Measurements from ENCODE around the gene GPC1.
A peak's percentile ranks its signal among the peaks of the same experiment; 100 is the strongest.

Gene GPC1

DNA sequence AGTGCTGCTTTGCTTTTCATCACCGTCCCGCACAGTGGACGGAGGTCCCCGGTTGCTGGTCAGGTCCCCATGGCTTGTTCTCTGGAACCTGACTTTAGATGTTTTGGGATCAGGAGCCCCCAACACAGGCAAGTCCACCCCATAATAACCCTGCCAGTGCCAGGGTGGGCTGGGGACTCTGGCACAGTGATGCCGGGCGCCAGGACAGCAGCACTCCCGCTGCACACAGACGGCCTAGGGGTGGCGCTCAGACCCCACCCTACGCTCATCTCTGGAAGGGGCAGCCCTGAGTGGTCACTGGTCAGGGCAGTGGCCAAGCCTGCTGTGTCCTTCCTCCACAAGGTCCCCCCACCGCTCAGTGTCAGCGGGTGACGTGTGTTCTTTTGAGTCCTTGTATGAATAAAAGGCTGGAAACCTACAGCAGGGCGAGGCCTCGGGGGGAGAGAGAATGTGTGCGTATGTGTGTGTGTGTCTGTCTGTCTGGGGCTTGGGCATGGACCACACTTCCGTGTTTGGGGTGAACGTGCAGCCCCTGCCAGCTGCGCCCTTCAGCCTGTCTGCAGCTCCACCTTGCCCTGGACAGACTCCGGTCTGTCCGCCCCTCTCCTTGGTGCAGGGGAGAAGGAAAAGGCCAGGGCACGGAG is 32.3 kb downstream of the GPC1 start:
- TF ChIP-seq, protein P1, sequence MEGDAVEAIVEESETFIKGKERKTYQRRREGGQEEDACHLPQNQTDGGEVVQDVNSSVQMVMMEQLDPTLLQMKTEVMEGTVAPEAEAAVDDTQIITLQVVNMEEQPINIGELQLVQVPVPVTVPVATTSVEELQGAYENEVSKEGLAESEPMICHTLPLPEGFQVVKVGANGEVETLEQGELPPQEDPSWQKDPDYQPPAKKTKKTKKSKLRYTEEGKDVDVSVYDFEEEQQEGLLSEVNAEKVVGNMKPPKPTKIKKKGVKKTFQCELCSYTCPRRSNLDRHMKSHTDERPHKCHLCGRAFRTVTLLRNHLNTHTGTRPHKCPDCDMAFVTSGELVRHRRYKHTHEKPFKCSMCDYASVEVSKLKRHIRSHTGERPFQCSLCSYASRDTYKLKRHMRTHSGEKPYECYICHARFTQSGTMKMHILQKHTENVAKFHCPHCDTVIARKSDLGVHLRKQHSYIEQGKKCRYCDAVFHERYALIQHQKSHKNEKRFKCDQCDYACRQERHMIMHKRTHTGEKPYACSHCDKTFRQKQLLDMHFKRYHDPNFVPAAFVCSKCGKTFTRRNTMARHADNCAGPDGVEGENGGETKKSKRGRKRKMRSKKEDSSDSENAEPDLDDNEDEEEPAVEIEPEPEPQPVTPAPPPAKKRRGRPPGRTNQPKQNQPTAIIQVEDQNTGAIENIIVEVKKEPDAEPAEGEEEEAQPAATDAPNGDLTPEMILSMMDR (conservative IDR thresholded peaks at IDR 0.05; ENCODE audit: control insufficient read depth, insufficient read depth, low read depth, low read length), result no peak
- no peak overlapping the region for H3K4me3 ChIP-seq (ENCODE audit: control insufficient read depth, low read depth, low read length)
- no peak for DNase-seq (ENCODE audit: low read depth)

DNA sequence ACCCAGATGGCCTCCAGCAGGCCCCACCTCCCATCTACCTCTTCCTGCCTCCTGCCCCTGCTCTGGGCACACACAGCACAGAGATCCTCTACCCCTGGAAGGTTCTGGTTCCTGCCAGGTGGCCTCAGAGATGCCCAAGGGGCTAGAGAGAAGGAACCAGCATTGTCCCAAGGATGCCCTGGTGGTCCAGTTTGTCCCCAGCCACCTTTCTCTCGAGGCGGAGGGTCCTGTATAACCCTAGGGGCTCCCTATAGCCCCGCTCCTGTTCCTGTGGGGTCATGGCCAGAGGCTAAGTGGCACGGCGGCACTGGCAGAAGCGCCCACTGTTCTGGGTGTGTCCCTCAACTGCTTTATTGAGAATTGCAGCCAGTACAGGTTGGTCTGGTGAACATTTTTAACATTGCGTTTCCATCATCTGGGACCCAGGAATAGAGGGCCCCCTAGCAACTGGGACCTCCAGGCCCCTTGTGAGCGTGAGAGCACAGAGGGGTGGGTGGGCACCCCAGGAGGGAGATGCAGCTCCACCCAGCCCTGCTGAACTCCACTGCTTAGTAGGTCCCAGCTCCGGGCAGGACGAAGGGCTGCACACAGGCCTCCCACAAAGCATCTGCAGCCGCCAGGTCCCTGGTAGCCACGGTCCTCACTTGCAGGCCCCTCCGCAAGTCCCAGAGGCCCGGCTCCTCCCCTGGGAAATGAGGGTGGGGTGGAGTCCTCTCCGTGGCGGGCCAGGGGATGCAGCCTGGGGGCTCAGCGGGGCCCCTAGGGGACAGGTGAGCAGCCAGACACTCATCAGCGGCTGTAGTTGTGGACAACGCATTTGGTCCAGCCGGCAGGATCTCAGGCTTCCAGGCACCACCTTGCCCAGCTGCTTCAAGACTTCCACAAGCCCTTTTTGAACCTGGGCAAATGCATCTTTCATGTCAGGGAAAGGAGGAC is 33.1 kb downstream of the GPC1 start:
- DNase-seq (ENCODE audit: low read depth), result peak; percentile 15
- TF ChIP-seq, protein P1 (conservative IDR thresholded peaks at IDR 0.05; ENCODE audit: control insufficient read depth, insufficient read depth, low read depth, low read length), result no peak
- no peak overlapping the region for H3K4me3 ChIP-seq (ENCODE audit: control insufficient read depth, low read depth, low read length)

DNA sequence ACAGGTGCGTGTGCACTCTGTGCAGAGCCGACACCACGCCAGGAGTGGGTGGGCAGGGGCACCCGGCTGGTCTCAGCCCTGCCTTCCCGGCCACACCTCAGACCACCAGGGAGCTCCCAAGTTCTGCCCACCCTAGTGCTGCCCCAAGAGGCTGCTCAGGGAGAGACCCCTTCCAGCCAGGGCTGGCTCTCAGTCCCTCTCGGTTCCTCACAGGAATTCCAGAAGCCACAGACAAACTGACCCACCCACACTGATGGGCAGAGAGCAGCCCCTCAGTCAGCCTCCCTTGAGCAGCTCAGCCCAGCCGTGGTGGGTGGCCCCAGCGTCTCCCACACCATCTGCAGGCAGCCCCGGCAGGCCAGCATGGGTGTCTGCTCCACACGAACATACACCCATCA is 33.8 kb downstream of the GPC1 start:
- TF ChIP-seq, protein P1 (conservative IDR thresholded peaks at IDR 0.05; ENCODE audit: control insufficient read depth, insufficient read depth, low read depth, low read length), result no peak
- DNase-seq (ENCODE audit: low read depth), result no peak
- H3K4me3 ChIP-seq (ENCODE audit: control insufficient read depth, low read depth, low read length), result no peak overlapping the region

DNA sequence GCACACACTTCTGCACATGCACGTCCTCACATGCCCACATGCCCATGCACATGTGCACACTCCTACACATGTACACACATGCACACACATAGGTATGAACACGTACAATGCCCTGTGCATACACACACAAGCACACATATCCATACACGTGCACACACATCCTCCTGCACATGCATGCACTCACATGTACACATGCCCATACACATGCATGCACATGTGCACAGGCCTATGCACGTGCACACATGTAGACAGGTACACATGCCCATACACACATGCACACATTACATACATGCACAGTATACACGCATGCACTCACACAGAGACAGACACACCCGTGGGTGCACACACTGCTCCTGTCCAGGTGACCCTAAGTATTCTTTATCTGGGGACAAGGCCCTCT is 34.3 kb downstream of the GPC1 start:
- TF ChIP-seq, protein P1 (conservative IDR thresholded peaks at IDR 0.05; ENCODE audit: control insufficient read depth, insufficient read depth, low read depth, low read length), result no peak
- H3K4me3 ChIP-seq (ENCODE audit: control insufficient read depth, low read depth, low read length), result no peak overlapping the region
- no peak for DNase-seq (ENCODE audit: low read depth)

DNA sequence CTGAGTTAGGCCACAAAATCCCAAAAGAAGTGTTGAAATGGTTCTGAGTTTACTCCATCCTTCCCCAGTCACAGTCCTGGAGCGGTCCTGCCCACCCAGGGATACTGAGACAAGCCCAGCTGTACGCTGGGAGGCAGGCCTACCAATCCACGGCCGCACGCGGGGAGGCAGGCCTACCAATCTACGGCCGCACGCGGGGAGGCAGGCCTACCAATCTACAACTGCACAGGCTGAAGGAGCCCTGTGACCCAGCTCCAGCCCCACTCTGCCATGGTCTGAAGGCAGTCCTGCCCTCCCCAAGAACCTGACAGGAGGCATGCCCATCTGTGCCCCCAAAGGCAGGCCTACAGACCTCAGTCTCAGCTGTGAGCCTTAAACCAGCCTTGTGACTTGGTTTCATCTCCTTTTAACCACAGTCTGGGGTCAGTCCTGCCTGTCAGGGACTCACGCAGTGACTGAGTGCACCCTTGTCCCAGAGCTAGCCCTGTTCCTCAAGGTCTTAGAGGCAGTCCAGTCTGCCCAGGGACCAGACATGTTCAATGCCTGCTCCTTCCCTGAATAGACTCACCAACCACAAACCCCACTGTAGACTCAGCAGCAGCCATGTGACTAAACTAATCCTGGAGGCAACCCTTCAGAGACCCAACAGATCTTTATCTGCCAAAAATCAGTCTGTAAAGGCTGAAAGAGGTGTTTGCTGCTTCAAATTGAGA is 36.8 kb downstream of the GPC1 start:
- TF ChIP-seq, protein P1 (conservative IDR thresholded peaks at IDR 0.05; ENCODE audit: control insufficient read depth, insufficient read depth, low read depth, low read length), result no peak
- H3K4me3 ChIP-seq (ENCODE audit: control insufficient read depth, low read depth, low read length), result no peak overlapping the region
- DNase-seq (ENCODE audit: low read depth), result no peak

DNA sequence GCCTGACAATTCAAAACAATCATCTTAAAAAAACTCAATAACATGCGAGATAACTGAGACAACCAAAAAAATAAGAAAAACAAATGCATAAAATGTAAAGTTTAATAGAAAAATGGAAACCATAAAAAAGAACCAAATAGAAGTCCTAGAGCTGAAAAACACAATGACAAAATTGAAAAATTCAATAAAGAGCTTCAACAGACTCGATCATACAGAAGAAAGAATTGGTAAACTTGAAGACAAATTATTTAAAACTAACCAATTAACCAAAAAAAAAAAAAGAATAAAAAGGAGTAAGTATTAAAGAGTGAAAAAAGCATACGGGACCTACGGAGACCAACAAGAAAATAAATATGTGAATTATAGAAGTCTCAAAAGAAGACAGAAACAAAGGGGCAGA is 37.7 kb downstream of the GPC1 start:
- no peak for DNase-seq (ENCODE audit: low read depth)
- TF ChIP-seq, protein P1 (conservative IDR thresholded peaks at IDR 0.05; ENCODE audit: control insufficient read depth, insufficient read depth, low read depth, low read length), result no peak

More for the DNA sequence above, 37.7 kb downstream of the GPC1 start:
- H3K4me3 ChIP-seq (ENCODE audit: control insufficient read depth, low read depth, low read length), result no peak overlapping the region
